HCT116 (cell line): ENCODE results near the gene ZNF154.
"Not testable (repeated sequence)": the region's sequence is repeated elsewhere in the genome, so short reads cannot be mapped to it uniquely, and the experiment has no call there.

Experiments
- CBX3 ChIP-seq: IDR thresholded peaks from 2 replicates; pipeline ENCODE4 v1.6.1; 2012; ENCODE audit warnings: low read depth
- EGR1 ChIP-seq: IDR thresholded peaks from 2 replicates; pipeline ENCODE4 v1.6.1; 2012; ENCODE audit warnings: low read depth
- EZH2 ChIP-seq: fragments of 200-600 bp; sonication (generic); IDR thresholded peaks from 2 replicates; pipeline ENCODE4 v1.6.1; 2017; ENCODE audit warnings: antibody characterized with exemption, mixed run types
- JUND ChIP-seq: IDR thresholded peaks from 2 replicates; pipeline ENCODE4 v1.6.1; 2012
- POLR2A ChIP-seq: IDR thresholded peaks from 2 replicates; pipeline ENCODE4 v1.7.0; 2011; ENCODE audit warnings: borderline replicate concordance; ENCODE audit not compliant: insufficient read depth, insufficient read length; ENCODE audit errors: extremely low read depth
- POLR2AphosphoS5 ChIP-seq: IDR thresholded peaks from 2 replicates; pipeline ENCODE4 v1.6.1; 2011; ENCODE audit warnings: mild to moderate bottlenecking, low read depth, low read length, moderate library complexity
- RAD21 ChIP-seq: IDR thresholded peaks from 2 replicates; pipeline ENCODE4 v1.6.1; 2012; ENCODE audit warnings: low read depth, mild to moderate bottlenecking
- SP1 ChIP-seq: IDR thresholded peaks from 2 replicates; pipeline ENCODE4 v1.6.1; 2012; ENCODE audit warnings: low read depth
- TCF7L2 ChIP-seq: IDR thresholded peaks from 2 replicates; pipeline ENCODE4 v1.7.0; 2011; ENCODE audit warnings: borderline replicate concordance, inconsistent platforms; ENCODE audit not compliant: insufficient read depth, insufficient read length; ENCODE audit errors: extremely low read depth
- ZNF274 ChIP-seq: fragments of 200-500 bp; sonication (Bioruptor generic); IDR thresholded peaks from 2 replicates; pipeline ENCODE4 v1.6.1; 2014; ENCODE audit warnings: mild to moderate bottlenecking, low read depth, low read length, inconsistent platforms
- TF ChIP-seq, protein P1 (sequence below): IDR thresholded peaks from 2 replicates; pipeline ENCODE4 v1.6.1; 2012; ENCODE audit warnings: low read depth
- TF ChIP-seq, protein P2 (sequence below): IDR thresholded peaks from 2 replicates; pipeline ENCODE4 v1.6.1; 2012
- TF ChIP-seq, protein P3 (sequence below), 3 experiments: fragments of 200-600 bp in 1 of 3; sonication (generic) in 1 of 3; IDR thresholded peaks in 2 of 3; conservative IDR thresholded peaks in 1 of 3; 2 replicates each; pipeline ENCODE4 v1.5.1; 2012 to 2017; ENCODE audit warnings: low read depth in 2 of 3, low read length in 2 of 3, antibody characterized with exemption in 1 of 3, borderline replicate concordance in 1 of 3, control low read depth in 1 of 3, mild to moderate bottlenecking in 1 of 3, mixed read lengths in 1 of 3, mixed run types in 1 of 3, moderate library complexity in 1 of 3; ENCODE audit not compliant: insufficient read depth in 1 of 3
- TF ChIP-seq, protein P4 (sequence below): IDR thresholded peaks from 2 replicates; pipeline ENCODE4 v1.6.1; 2012

DNA sequence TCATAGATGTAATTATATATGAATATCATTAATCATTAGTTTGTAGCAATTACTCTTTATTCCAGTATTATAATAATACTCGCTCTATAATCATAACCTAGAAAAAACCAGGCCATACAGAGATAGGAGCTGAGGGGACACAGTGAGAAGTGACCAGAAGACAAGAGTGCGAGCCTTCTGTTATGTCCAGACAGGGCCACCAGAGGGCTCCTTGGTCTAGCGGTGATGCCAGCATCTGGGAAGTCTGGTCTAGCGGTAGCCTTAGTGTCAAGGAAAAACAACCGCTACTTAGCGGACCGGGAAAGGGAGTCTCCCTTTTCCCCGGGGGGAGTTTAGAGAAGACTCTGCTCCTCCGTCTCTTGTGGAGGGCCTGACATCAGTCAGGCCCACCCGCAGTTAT, 29.3 kb upstream of the ZNF154 start:
- not testable (repeated sequence) for TF ChIP-seq POLR2AphosphoS5, CBX3, POLR2A, JUND, ZNF274, TCF7L2, EZH2, SP1, EGR1
- TF ChIP-seq, protein P1, sequence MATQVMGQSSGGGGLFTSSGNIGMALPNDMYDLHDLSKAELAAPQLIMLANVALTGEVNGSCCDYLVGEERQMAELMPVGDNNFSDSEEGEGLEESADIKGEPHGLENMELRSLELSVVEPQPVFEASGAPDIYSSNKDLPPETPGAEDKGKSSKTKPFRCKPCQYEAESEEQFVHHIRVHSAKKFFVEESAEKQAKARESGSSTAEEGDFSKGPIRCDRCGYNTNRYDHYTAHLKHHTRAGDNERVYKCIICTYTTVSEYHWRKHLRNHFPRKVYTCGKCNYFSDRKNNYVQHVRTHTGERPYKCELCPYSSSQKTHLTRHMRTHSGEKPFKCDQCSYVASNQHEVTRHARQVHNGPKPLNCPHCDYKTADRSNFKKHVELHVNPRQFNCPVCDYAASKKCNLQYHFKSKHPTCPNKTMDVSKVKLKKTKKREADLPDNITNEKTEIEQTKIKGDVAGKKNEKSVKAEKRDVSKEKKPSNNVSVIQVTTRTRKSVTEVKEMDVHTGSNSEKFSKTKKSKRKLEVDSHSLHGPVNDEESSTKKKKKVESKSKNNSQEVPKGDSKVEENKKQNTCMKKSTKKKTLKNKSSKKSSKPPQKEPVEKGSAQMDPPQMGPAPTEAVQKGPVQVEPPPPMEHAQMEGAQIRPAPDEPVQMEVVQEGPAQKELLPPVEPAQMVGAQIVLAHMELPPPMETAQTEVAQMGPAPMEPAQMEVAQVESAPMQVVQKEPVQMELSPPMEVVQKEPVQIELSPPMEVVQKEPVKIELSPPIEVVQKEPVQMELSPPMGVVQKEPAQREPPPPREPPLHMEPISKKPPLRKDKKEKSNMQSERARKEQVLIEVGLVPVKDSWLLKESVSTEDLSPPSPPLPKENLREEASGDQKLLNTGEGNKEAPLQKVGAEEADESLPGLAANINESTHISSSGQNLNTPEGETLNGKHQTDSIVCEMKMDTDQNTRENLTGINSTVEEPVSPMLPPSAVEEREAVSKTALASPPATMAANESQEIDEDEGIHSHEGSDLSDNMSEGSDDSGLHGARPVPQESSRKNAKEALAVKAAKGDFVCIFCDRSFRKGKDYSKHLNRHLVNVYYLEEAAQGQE: not testable (repeated sequence)
- TF ChIP-seq, protein P2, sequence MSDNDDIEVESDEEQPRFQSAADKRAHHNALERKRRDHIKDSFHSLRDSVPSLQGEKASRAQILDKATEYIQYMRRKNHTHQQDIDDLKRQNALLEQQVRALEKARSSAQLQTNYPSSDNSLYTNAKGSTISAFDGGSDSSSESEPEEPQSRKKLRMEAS: not testable (repeated sequence)
- TF ChIP-seq, protein P3, sequence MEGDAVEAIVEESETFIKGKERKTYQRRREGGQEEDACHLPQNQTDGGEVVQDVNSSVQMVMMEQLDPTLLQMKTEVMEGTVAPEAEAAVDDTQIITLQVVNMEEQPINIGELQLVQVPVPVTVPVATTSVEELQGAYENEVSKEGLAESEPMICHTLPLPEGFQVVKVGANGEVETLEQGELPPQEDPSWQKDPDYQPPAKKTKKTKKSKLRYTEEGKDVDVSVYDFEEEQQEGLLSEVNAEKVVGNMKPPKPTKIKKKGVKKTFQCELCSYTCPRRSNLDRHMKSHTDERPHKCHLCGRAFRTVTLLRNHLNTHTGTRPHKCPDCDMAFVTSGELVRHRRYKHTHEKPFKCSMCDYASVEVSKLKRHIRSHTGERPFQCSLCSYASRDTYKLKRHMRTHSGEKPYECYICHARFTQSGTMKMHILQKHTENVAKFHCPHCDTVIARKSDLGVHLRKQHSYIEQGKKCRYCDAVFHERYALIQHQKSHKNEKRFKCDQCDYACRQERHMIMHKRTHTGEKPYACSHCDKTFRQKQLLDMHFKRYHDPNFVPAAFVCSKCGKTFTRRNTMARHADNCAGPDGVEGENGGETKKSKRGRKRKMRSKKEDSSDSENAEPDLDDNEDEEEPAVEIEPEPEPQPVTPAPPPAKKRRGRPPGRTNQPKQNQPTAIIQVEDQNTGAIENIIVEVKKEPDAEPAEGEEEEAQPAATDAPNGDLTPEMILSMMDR (IDR thresholded peaks at IDR 0.05 in 2 of 3, conservative IDR thresholded peaks at IDR 0.05 in 1 of 3; ENCODE audit: borderline replicate concordance in 1 of 3, insufficient read depth in 1 of 3, low read depth in 2 of 3, low read length in 2 of 3): peak in 1 of 3 experiments; percentile 19; a peak in 1 of 6 replicates
- TF ChIP-seq RAD21: peak; percentile 27; the same call in 1 of the 2 replicates
- TF ChIP-seq, protein P4, sequence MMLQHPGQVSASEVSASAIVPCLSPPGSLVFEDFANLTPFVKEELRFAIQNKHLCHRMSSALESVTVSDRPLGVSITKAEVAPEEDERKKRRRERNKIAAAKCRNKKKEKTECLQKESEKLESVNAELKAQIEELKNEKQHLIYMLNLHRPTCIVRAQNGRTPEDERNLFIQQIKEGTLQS: not testable (repeated sequence)
